HCT116 (cell line): ENCODE results near the gene NCAPH2. TPM values are rescaled to one million over a fixed set of nuclear protein-coding genes. Genes with fewer than 3 reads are reported as not detected.

Experiments used
- ATAC-seq: fragments of 200-7000 bp; cut with Tn5 transposase; 2 replicates; pipeline ENCODE4 v1.9.1; 2020; ENCODE audit warnings: mild to moderate bottlenecking, moderate library complexity
- BruUV-seq: library from RNA; stranded (reverse); fragments of 400-500 nt; replicated peaks from 2 replicates; lab custom pipeline; 2021; lab: Mats Ljungman, UMichigan
- CTCF ChIA-PET: fragments of 300-600 bp; sonication (Branson Sonifier 250); formaldehyde crosslinking; loops from one replicate; lab custom pipeline; 2021; ENCODE audit warnings: antibody characterized with exemption; lab: Charles Lee
- POLR2A ChIA-PET: fragments of 300-600, 350-600 bp; sonication (Branson Sonifier 250); formaldehyde crosslinking; loops from one replicate; lab custom pipeline; 2021; ENCODE audit warnings: antibody characterized with exemption; lab: Charles Lee
- RAD21 ChIA-PET, 2 experiments: fragments of 300-600 bp; sonication (Branson Sonifier 250); formaldehyde crosslinking; loops; one replicate each; lab custom pipeline; 2023; ENCODE audit warnings: low total read pairs in 2 of 2; ENCODE audit not compliant: uncharacterized antibody in 2 of 2, unreplicated experiment in 2 of 2, low non-redundant PET in 1 of 2; lab: Charles Lee
- DNase-seq: peaks from one replicate; pipeline ENCODE4 v3.0.0-alpha.2; 2010; ENCODE audit warnings: low read depth, low spot score
- H2AFZ ChIP-seq: fragments of 200-600 bp; shearing (Covaris generic), sonication (generic); 2 replicates; pipeline ENCODE4 v1.6.1; 2017; ENCODE audit warnings: low read depth, mixed run types, mixed read lengths, antibody characterized with exemption, low read length; ENCODE audit not compliant: poor library complexity, severe bottlenecking
- H3K27ac ChIP-seq: 2 replicates; pipeline ENCODE4 v1.5.1; 2012; ENCODE audit warnings: low read depth, low read length
- H3K27me3 ChIP-seq: fragments of 200-600 bp; sonication (generic); 2 replicates; pipeline ENCODE4 v1.6.1; 2016; ENCODE audit warnings: mixed run types, low read length, mixed read lengths; ENCODE audit not compliant: insufficient read depth
- H3K36me3 ChIP-seq, 2 experiments: fragments of 200-500 bp in 1 of 2; fragments of 200-600 bp in 1 of 2; sonication (Bioruptor generic) in 1 of 2; sonication (generic) in 1 of 2; 2 replicates each; pipeline versions ENCODE4 v1.5.1 to v1.6.1; 2014 to 2016; ENCODE audit warnings: low read length in 2 of 2, inconsistent platforms in 1 of 2, mixed read lengths in 1 of 2, mixed run types in 1 of 2; ENCODE audit not compliant: insufficient read depth in 2 of 2, control insufficient read depth in 1 of 2
- H3K4me1 ChIP-seq, 2 experiments: fragments of 200-600 bp in 1 of 2; sonication (generic) in 1 of 2; 2 replicates each; pipeline versions ENCODE4 v1.5.1 to v1.6.1; 2012 to 2017; ENCODE audit warnings: low read length in 2 of 2, inconsistent platforms in 1 of 2, mild to moderate bottlenecking in 1 of 2, mixed read lengths in 1 of 2, mixed run types in 1 of 2, moderate library complexity in 1 of 2; ENCODE audit not compliant: insufficient read depth in 2 of 2, control insufficient read depth in 1 of 2
- H3K4me2 ChIP-seq: fragments of 200-600 bp; sonication (generic); 2 replicates; pipeline ENCODE4 v1.6.1; 2017; ENCODE audit warnings: mixed run types, low read length, mixed read lengths
- H3K4me3 ChIP-seq, 2 experiments: fragments of 200-600 bp in 1 of 2; sonication (generic) in 1 of 2; replicated peaks in 1 of 2; 2 replicates each; pipeline ENCODE4 v1.5.1; 2011 to 2016; ENCODE audit warnings: low read length in 2 of 2, control low read depth in 1 of 2, low read depth in 1 of 2, mild to moderate bottlenecking in 1 of 2, mixed read lengths in 1 of 2, mixed run types in 1 of 2
- H3K79me2 ChIP-seq: fragments of 200-600 bp; sonication (generic); 2 replicates; pipeline ENCODE4 v1.6.1; 2017; ENCODE audit warnings: mild to moderate bottlenecking, mixed run types, low read length, moderate library complexity, mixed read lengths; ENCODE audit not compliant: insufficient read depth
- H3K9ac ChIP-seq: fragments of 200-600 bp; sonication (generic); 2 replicates; pipeline ENCODE4 v1.6.1; 2016; ENCODE audit warnings: low read length, mixed read lengths
- H3K9me2 ChIP-seq: fragments of 200-600 bp; sonication (generic), shearing (Covaris generic); 2 replicates; pipeline ENCODE4 v1.6.1; 2017; ENCODE audit warnings: mixed run types, mild to moderate bottlenecking, moderate library complexity; ENCODE audit not compliant: insufficient read depth
- H3K9me3 ChIP-seq, 2 experiments: fragments of 200-500 bp in 1 of 2; fragments of 200-600 bp in 1 of 2; sonication (Bioruptor generic) in 1 of 2; sonication (generic) in 1 of 2; 2 replicates each; pipeline ENCODE4 v1.6.1; 2014 to 2017; ENCODE audit warnings: low read length in 2 of 2, mixed read lengths in 2 of 2, inconsistent platforms in 1 of 2, low read depth in 1 of 2, mild to moderate bottlenecking in 1 of 2, mixed run types in 1 of 2, moderate library complexity in 1 of 2; ENCODE audit not compliant: control insufficient read depth in 1 of 2, insufficient read depth in 1 of 2
- H4K20me1 ChIP-seq: fragments of 200-600 bp; sonication (generic), shearing (Covaris generic); 2 replicates; pipeline ENCODE4 v1.6.1; 2017; ENCODE audit warnings: mixed run types, mild to moderate bottlenecking, moderate library complexity; ENCODE audit not compliant: insufficient read depth
- EZH2 ChIP-seq: fragments of 200-600 bp; sonication (generic); IDR thresholded peaks from 2 replicates; pipeline ENCODE4 v1.6.1; 2017; ENCODE audit warnings: antibody characterized with exemption, mixed run types
- EZH2phosphoT487 ChIP-seq: fragments of 200-600 bp; IDR thresholded peaks from 2 replicates; pipeline ENCODE4 v1.6.1; 2018; ENCODE audit warnings: antibody characterized with exemption, borderline replicate concordance
- JUND ChIP-seq: IDR thresholded peaks from 2 replicates; pipeline ENCODE4 v1.6.1; 2012
- SIN3A ChIP-seq: IDR thresholded peaks from 2 replicates; pipeline ENCODE4 v1.6.1; 2012; ENCODE audit warnings: low read depth
- SRF ChIP-seq: IDR thresholded peaks from 2 replicates; pipeline ENCODE4 v1.6.1; 2012; ENCODE audit warnings: low read depth
- intact Hi-C: fragments of 100-400 bp; cut with micrococcal nuclease; formaldehyde crosslinking; loops from 2 replicates; pipeline ENCODE4 v1.10.0; 2022
- total RNA-seq: library from RNA; stranded (reverse); gene quantifications from one replicate; pipeline ENCODE4 v1.2.1, GENCODE V29; 2021; ENCODE audit not compliant: unreplicated experiment

NCAPH2 gene
- total RNA-seq, 1 experiment from 2014 or later, result 99.1 TPM

GRCh38 chr22:50573491-50574382, 65.7 kb downstream of the NCAPH2 start (continued):
- TF ChIP-seq SRF (no peak), SIN3A (no peak), EZH2 (no peak)

- TF ChIP-seq JUND (no peak), EZH2phosphoT487 (no peak), EZH2 (no peak)
- CTCF ChIA-PET, result interaction anchor here (1.2 to 2.8 kb wide), 2 partner anchors 11 to 47 kb away, joined by 6 to 16 read pairs; partner anchors contain the start of gene SYCE3
- Histone ChIP-seq H3K9ac (no peak overlapping the region), H2AFZ (no peak overlapping the region), H3K9me3 (no peaks in the 10 kb centered on the region), H3K36me3 (peaks cover 0 to 4% of the 10 kb centered on the region in 2 experiments; a peak in 2 of 4 replicates), H3K79me2 (no peaks in the 10 kb centered on the region), H3K4me2 (no peak overlapping the region), H3K27ac (no peak overlapping the region), H3K9me2 (no peaks in the 10 kb centered on the region), H3K27me3 (no peaks in the 10 kb centered on the region), H4K20me1 (no peaks in the 10 kb centered on the region), H3K4me3 (no peak overlapping the region), H3K4me1 (peaks cover 0 to 4% of the 10 kb centered on the region in 2 experiments; a peak in 1 of 4 replicates)
- intact Hi-C loops, result no loop called here
- POLR2A ChIA-PET, result interaction anchor here (1.0 kb wide), 1 partner anchor 11 kb away, joined by 4 read pairs; the partner anchor contains the start of gene SYCE3
- DNase-seq (no peak), ATAC-seq (no peak)
- RAD21 ChIA-PET, result interaction anchor here in 1 of 2 experiments (1.8 kb wide), 1 partner anchor 11 kb away, joined by 4 read pairs; the partner anchor contains the start of gene SYCE3
- no TSS peak for BruUV-seq
Observed at GRCh38 chr22:50574383-50574755, 66.3 kb downstream of the NCAPH2 start.

Other genes starting within 250 kb of the NCAPH2 start
- gene MAPK12, start 246.5 kb upstream of the NCAPH2 start, total RNA-seq, result 86.7 TPM
- 19.3 TPM for gene MAPK11, start 237.8 kb upstream of the NCAPH2 start, total RNA-seq
- 236 TPM for gene PLXNB2, start 200.6 kb upstream of the NCAPH2 start, total RNA-seq
- gene DENND6B, start 181.2 kb upstream of the NCAPH2 start, total RNA-seq, result 11.0 TPM
- gene PPP6R2, start 164.9 kb upstream of the NCAPH2 start, total RNA-seq, result 61.3 TPM
- 91.1 TPM for gene SBF1, start 33.2 kb upstream of the NCAPH2 start, total RNA-seq
- gene ADM2, start 26.7 kb upstream of the NCAPH2 start, total RNA-seq, result 12.8 TPM
- 0.39 TPM for gene MIOX, start 21.4 kb upstream of the NCAPH2 start, total RNA-seq
- 56.9 TPM for gene LMF2, start 522 bp upstream of the NCAPH2 start, total RNA-seq
- 7.0 TPM for gene SCO2, start 17.4 kb downstream of the NCAPH2 start, total RNA-seq
- gene TYMP, start 21.8 kb downstream of the NCAPH2 start, total RNA-seq, result 43.2 TPM
- 0.69 TPM for gene KLHDC7B, start 37.7 kb downstream of the NCAPH2 start, total RNA-seq
- not detected for gene SYCE3, start 54.7 kb downstream of the NCAPH2 start, total RNA-seq
- 35.1 TPM for gene CPT1B, start 70.2 kb downstream of the NCAPH2 start, total RNA-seq
- 55.1 TPM for gene CHKB, start 74.6 kb downstream of the NCAPH2 start, total RNA-seq
- gene MAPK8IP2, start 92.6 kb downstream of the NCAPH2 start, total RNA-seq, result 6.4 TPM
- 16.4 TPM for gene ARSA, start 119.9 kb downstream of the NCAPH2 start, total RNA-seq
- 16.0 TPM for gene SHANK3, start 164.6 kb downstream of the NCAPH2 start, total RNA-seq
- gene ACR, start 230.0 kb downstream of the NCAPH2 start, total RNA-seq, result 1.5 TPM